ENCODE results near the gene EID3. TPM values are rescaled to one million over a fixed set of nuclear protein-coding genes. Genes with fewer than 3 reads are reported as not detected.

EID3 gene
- total and polyA plus RNA-seq, 4 donors = 0.89 to 16.6 (median 4.5) TPM

- no peaks in the 10 kb centered on the region for H3K4me1 ChIP-seq (ENCODE audit: control insufficient read depth in 5 of 5, insufficient read depth in 5 of 5, low read length in 5 of 5)
- WGBS, 2 donors = 87 to 91% methylated on average over 6 of the region's 6 CpGs
- H3K27me3 ChIP-seq (ENCODE audit: control insufficient read depth in 3 of 3, insufficient read depth in 3 of 3, low read length in 2 of 3) = no peaks in the 10 kb centered on the region
- DNase-seq (no peak), ATAC-seq (ENCODE audit: insufficient read depth, low FRiP score) (no peak)
- no peak overlapping the region for H3K27ac ChIP-seq (ENCODE audit: low read depth in 1 of 2, low read length in 1 of 2)
- peaks cover 0 to 20% (median 12%) of the 10 kb centered on the region in 4 donors for H3K36me3 ChIP-seq (ENCODE audit: control insufficient read depth in 4 of 4, insufficient read depth in 4 of 4, low read length in 4 of 4)
- H3K9ac ChIP-seq (ENCODE audit: insufficient read depth in 1 of 2, low read length in 2 of 2) = no peak overlapping the region
- no peaks in the 10 kb centered on the region for H3K9me3 ChIP-seq (ENCODE audit: control insufficient read depth in 4 of 4, insufficient read depth in 3 of 4, low read length in 3 of 4)
- H3K4me3 ChIP-seq = no peak overlapping the region
- TF ChIP-seq CTCF (IDR thresholded peaks at IDR 0.05; ENCODE audit: control extremely low read depth, extremely low read depth) = no peak
Measured at GRCh38 chr12:104354167-104354867, 50.8 kb downstream of the EID3 start.

Other genes with a start within 250 kb of the EID3 start
- 10 to 100 TPM; 14.4 to 30.5 TPM for gene HCFC2, start 239.2 kb upstream of the EID3 start, total RNA-seq
- 1 to 10 TPM; 5.8 to 7.1 TPM for gene HCFC2, start 239.2 kb upstream of the EID3 start, polyA plus RNA-seq
- 10 to 100 TPM; 24.0 to 25.0 TPM for gene NFYB, start 165.5 kb upstream of the EID3 start, total RNA-seq
- gene NFYB, start 165.5 kb upstream of the EID3 start, polyA plus RNA-seq = 10 to 100 TPM; 15.5 to 33.0 TPM
- 100 to 1,000 TPM; 135 to 166 TPM for gene TXNRD1, start 88.0 kb upstream of the EID3 start, total RNA-seq
- gene TXNRD1, start 88.0 kb upstream of the EID3 start, polyA plus RNA-seq = 100 to 1,000 TPM in 1 of 2 donors, 10 to 100 TPM in 1; 74.2 to 115 TPM
- gene CHST11, start 153.2 kb downstream of the EID3 start, total RNA-seq = 10 to 100 TPM; 26.4 to 63.2 TPM
- gene CHST11, start 153.2 kb downstream of the EID3 start, polyA plus RNA-seq = 10 to 100 TPM in 1 of 2 donors, 1 to 10 TPM in 1; 9.0 to 29.1 TPM

Data from lung (tissue), 12 donors.